ENCODE measurements around the gene PREX1.

- TF ChIP-seq CTCF (IDR thresholded peaks at IDR 0.05; ENCODE audit: insufficient read depth, low read length) (no peak), POLR2AphosphoS5 (IDR thresholded peaks at IDR 0.05; ENCODE audit: low read depth) (no peak)
Observed at GRCh38 chr20:48658198-48658476, 169.7 kb downstream of the PREX1 start.

All from HL-60 (cell line).